ENCODE data around the gene TRAT1. TPM values are rescaled to one million over a fixed set of nuclear protein-coding genes. Genes with fewer than 3 reads are reported as not detected.

Gene TRAT1
- total RNA-seq, 1 experiment from 2014 or later: 0.21 TPM

GRCh38 chr3:108882762-108883161 is 60.2 kb downstream of the TRAT1 start:
- Histone ChIP-seq H3K36me3 (ENCODE audit: control insufficient read depth, insufficient read depth, low read length) (no peaks in the 10 kb centered on the region), H3K4me1 (ENCODE audit: control insufficient read depth, insufficient read depth, low read length) (no peaks in the 10 kb centered on the region), H3K27me3 (ENCODE audit: control insufficient read depth, insufficient read depth, low read length) (no peaks in the 10 kb centered on the region; the same call in 1 of the 2 replicates), H3K4me3 (ENCODE audit: low read depth in 2 of 2, low read length in 2 of 2) (no peak overlapping the region), H3K27ac (ENCODE audit: low read length) (no peak overlapping the region), H3K9me3 (ENCODE audit: control insufficient read depth, insufficient read depth, low read depth, low read length) (no peaks in the 10 kb centered on the region)
- ATAC-seq (no peak), DNase-seq (ENCODE audit: low read depth, low spot score) (no peak)
- no peak for TF ChIP-seq TCF7L2 (IDR thresholded peaks at IDR 0.05; ENCODE audit: low read depth, low read length)
- TF ChIP-seq POLR2AphosphoS5 (IDR thresholded peaks at IDR 0.05; ENCODE audit: low read depth, low read length): no peak
- TF ChIP-seq REST (IDR thresholded peaks at IDR 0.05; ENCODE audit: insufficient read depth in 1 of 2, low read depth in 2 of 2, low read length in 1 of 2): no peak
- no peak for TF ChIP-seq SIN3A (IDR thresholded peaks at IDR 0.05; ENCODE audit: borderline replicate concordance, insufficient read depth, low read depth, low read length)
- no TSS peak for BruUV-seq (replicated peaks)
- ChIA-PET CTCF (no interaction called here), POLR2A (no interaction called here)
- intact Hi-C loops (cut with micrococcal nuclease; ENCODE audit: unreplicated experiment): no loop called here
- in situ Hi-C loops (cut with HindIII; ENCODE audit: low pct_unique_long_range_greater_than_20kb, low sequenced_read_pairs): no loop called here

GRCh38 chr3:108883373-108883772 is 60.8 kb downstream of the TRAT1 start:
- ChIA-PET CTCF (no interaction called here), POLR2A (no interaction called here)
- Histone ChIP-seq H3K27me3 (ENCODE audit: control insufficient read depth, insufficient read depth, low read length) (no peaks in the 10 kb centered on the region), H3K27ac (ENCODE audit: low read length) (no peak overlapping the region), H3K36me3 (ENCODE audit: control insufficient read depth, insufficient read depth, low read length) (no peaks in the 10 kb centered on the region), H3K4me3 (ENCODE audit: low read depth in 2 of 2, low read length in 2 of 2) (no peak overlapping the region), H3K9me3 (ENCODE audit: control insufficient read depth, insufficient read depth, low read depth, low read length) (no peaks in the 10 kb centered on the region), H3K4me1 (ENCODE audit: control insufficient read depth, insufficient read depth, low read length) (no peaks in the 10 kb centered on the region)
- in situ Hi-C loops (cut with HindIII; ENCODE audit: low pct_unique_long_range_greater_than_20kb, low sequenced_read_pairs): no loop called here
- ATAC-seq (no peak), DNase-seq (ENCODE audit: low read depth, low spot score) (no peak)
- TF ChIP-seq REST (IDR thresholded peaks at IDR 0.05; ENCODE audit: insufficient read depth in 1 of 2, low read depth in 2 of 2, low read length in 1 of 2) (no peak), CTCF (IDR thresholded peaks at IDR 0.05) (no peak), TCF7L2 (IDR thresholded peaks at IDR 0.05; ENCODE audit: low read depth, low read length) (no peak), SIN3A (IDR thresholded peaks at IDR 0.05; ENCODE audit: borderline replicate concordance, insufficient read depth, low read depth, low read length) (no peak), POLR2AphosphoS5 (IDR thresholded peaks at IDR 0.05; ENCODE audit: low read depth, low read length) (no peak)
- intact Hi-C loops (cut with micrococcal nuclease; ENCODE audit: unreplicated experiment): no loop called here
- BruUV-seq (replicated peaks): no TSS peak

All from Panc1 (cell line).